DOHH2 (cell line): ENCODE results near the gene OR51Q1.
A peak's percentile ranks its signal among the peaks of the same experiment; 100 is the strongest.

Source experiments
- H3F3A ChIP-seq: fragments of 200-600 bp; sonication (generic), shearing (Covaris generic); 2 replicates; pipeline ENCODE4 v1.6.0; 2016; ENCODE audit warnings: antibody characterized with exemption, mild to moderate bottlenecking; ENCODE audit not compliant: control insufficient read depth, insufficient read depth
- H3K27ac ChIP-seq: fragments of 200-600 bp; sonication (generic); 2 replicates; pipeline ENCODE4 v1.5.1; 2014; ENCODE audit warnings: low read depth, mild to moderate bottlenecking, low read length, moderate library complexity
- H3K27me3 ChIP-seq: fragments of 200-600 bp; sonication (generic); 2 replicates; pipeline ENCODE4 v1.6.1; 2014; ENCODE audit warnings: mild to moderate bottlenecking, low read length, mixed read lengths; ENCODE audit not compliant: control insufficient read depth
- H3K36me3 ChIP-seq: fragments of 200-600 bp; sonication (generic); 2 replicates; pipeline ENCODE4 v1.6.1; 2014; ENCODE audit warnings: mild to moderate bottlenecking, low read length, moderate library complexity, mixed read lengths; ENCODE audit not compliant: control insufficient read depth
- H3K4me1 ChIP-seq: fragments of 200-600 bp; sonication (generic); 2 replicates; pipeline ENCODE4 v1.6.1; 2014; ENCODE audit warnings: mild to moderate bottlenecking, low read length, mixed read lengths; ENCODE audit not compliant: control insufficient read depth
- H3K4me2 ChIP-seq: fragments of 200-600 bp; sonication (generic); 2 replicates; pipeline ENCODE4 v1.6.0; 2014; ENCODE audit warnings: mild to moderate bottlenecking, low read length, moderate library complexity
- H3K4me3 ChIP-seq: fragments of 200-600 bp; sonication (generic); 2 replicates; pipeline ENCODE4 v1.5.1; 2014; ENCODE audit warnings: mild to moderate bottlenecking, low read length, mixed read lengths
- H3K79me2 ChIP-seq: fragments of 200-600 bp; sonication (generic); 2 replicates; pipeline ENCODE4 v1.6.1; 2014; ENCODE audit warnings: mild to moderate bottlenecking, low read length, mixed read lengths; ENCODE audit not compliant: control insufficient read depth
- H3K9me2 ChIP-seq: fragments of 200-600 bp; sonication (generic); replicated peaks from 2 replicates; pipeline ENCODE4 v1.6.1; 2014; ENCODE audit warnings: mild to moderate bottlenecking, low read length, mixed read lengths; ENCODE audit not compliant: control insufficient read depth
- H3K9me3 ChIP-seq: fragments of 200-600 bp; sonication (generic); 2 replicates; pipeline ENCODE4 v1.6.1; 2014; ENCODE audit warnings: antibody characterized with exemption, low read length, mixed read lengths; ENCODE audit not compliant: control insufficient read depth, insufficient read depth
- H4K20me1 ChIP-seq: fragments of 200-600 bp; sonication (generic); 2 replicates; pipeline ENCODE4 v1.6.0; 2014; ENCODE audit warnings: low read depth, mild to moderate bottlenecking, antibody characterized with exemption, low read length, moderate library complexity; ENCODE audit not compliant: control insufficient read depth, insufficient read depth
- CTCF ChIP-seq: fragments of 200-600 bp; sonication (generic); IDR thresholded peaks from one replicate; pipeline ENCODE4 v1.5.1; 2014; ENCODE audit warnings: antibody characterized with exemption, mild to moderate bottlenecking, low read depth, low read length; ENCODE audit not compliant: poor library complexity, severe bottlenecking
- EZH2phosphoT487 ChIP-seq: fragments of 200-600 bp; sonication (generic); IDR thresholded peaks from 2 replicates; pipeline ENCODE4 v1.6.1; 2017; ENCODE audit warnings: borderline replicate concordance, mild to moderate bottlenecking, antibody characterized with exemption, low read length, moderate library complexity, mixed read lengths

The OR51Q1 gene

GRCh38 chr11:5384335-5384734, 37.6 kb upstream of the OR51Q1 start:
- TF ChIP-seq EZH2phosphoT487 (no peak), CTCF (no peak)
- H3K36me3 ChIP-seq: no peaks in the 10 kb centered on the region
- H3K4me2 ChIP-seq: no peak overlapping the region
- no peaks in the 10 kb centered on the region for H3K27me3 ChIP-seq
- no peaks in the 10 kb centered on the region for H3K9me3 ChIP-seq
- no peaks in the 10 kb centered on the region for H3K9me2 ChIP-seq
- H3F3A ChIP-seq: no peaks in the 10 kb centered on the region
- no peak overlapping the region for H3K4me3 ChIP-seq
- no peaks in the 10 kb centered on the region for H3K4me1 ChIP-seq
- H3K27ac ChIP-seq: no peak overlapping the region
- no peaks in the 10 kb centered on the region for H4K20me1 ChIP-seq
- no peaks in the 10 kb centered on the region for H3K79me2 ChIP-seq

- TF ChIP-seq EZH2phosphoT487 (no peak), CTCF (peak; percentile 25)
- Histone ChIP-seq H3K9me2 (no peaks in the 10 kb centered on the region), H3K27ac (no peak overlapping the region), H3F3A (no peaks in the 10 kb centered on the region), H3K36me3 (no peaks in the 10 kb centered on the region), H3K9me3 (no peaks in the 10 kb centered on the region), H3K27me3 (no peaks in the 10 kb centered on the region), H3K4me2 (no peak overlapping the region), H3K79me2 (no peaks in the 10 kb centered on the region), H3K4me3 (no peak overlapping the region), H4K20me1 (no peaks in the 10 kb centered on the region), H3K4me1 (no peaks in the 10 kb centered on the region)
These were observed 31.7 kb upstream of the OR51Q1 start for GRCh38 chr11:5390210-5390609.

- H3F3A ChIP-seq: no peaks in the 10 kb centered on the region
- no peaks in the 10 kb centered on the region for H3K27me3 ChIP-seq
- no peaks in the 10 kb centered on the region for H3K36me3 ChIP-seq
- H3K9me3 ChIP-seq: no peaks in the 10 kb centered on the region
- no peak overlapping the region for H3K4me3 ChIP-seq
- no peak overlapping the region for H3K4me2 ChIP-seq
- no peak overlapping the region for H3K27ac ChIP-seq
- no peaks in the 10 kb centered on the region for H4K20me1 ChIP-seq
- H3K79me2 ChIP-seq: no peaks in the 10 kb centered on the region
- no peaks in the 10 kb centered on the region for H3K9me2 ChIP-seq
- no peak for TF ChIP-seq EZH2phosphoT487
- no peak for TF ChIP-seq CTCF
- H3K4me1 ChIP-seq: no peaks in the 10 kb centered on the region
These were observed 27.8 kb upstream of the OR51Q1 start for GRCh38 chr11:5394091-5394490.

GRCh38 chr11:5398936-5399335, 23.0 kb upstream of the OR51Q1 start:
- no peaks in the 10 kb centered on the region for H3K36me3 ChIP-seq
- H3K9me3 ChIP-seq: peaks cover 3% of the 10 kb centered on the region; the same call in 1 of the 2 replicates
- H3F3A ChIP-seq: no peaks in the 10 kb centered on the region
- no peaks in the 10 kb centered on the region for H3K4me1 ChIP-seq
- H3K9me2 ChIP-seq: no peaks in the 10 kb centered on the region
- TF ChIP-seq CTCF (no peak), EZH2phosphoT487 (no peak)
- H3K79me2 ChIP-seq: no peaks in the 10 kb centered on the region
- no peak overlapping the region for H3K4me2 ChIP-seq
- no peak overlapping the region for H3K4me3 ChIP-seq
- no peak overlapping the region for H3K27ac ChIP-seq
- no peaks in the 10 kb centered on the region for H3K27me3 ChIP-seq
- H4K20me1 ChIP-seq: no peaks in the 10 kb centered on the region
